K562 (cell line): ENCODE measurements around the gene TMEM245. TPM values are rescaled to one million over a fixed set of nuclear protein-coding genes. Genes with fewer than 3 reads are reported as not detected.

Experiments
- ATAC-seq: fragments of 200-7000 bp; cut with Tn5 transposase; 3 replicates; pipeline ENCODE4 v1.9.1; 2020; ENCODE audit warnings: moderate library complexity
- BruUV-seq: library from RNA; stranded (reverse); fragments of 400-500 nt; replicated peaks from 2 replicates; lab custom pipeline; 2021; lab: Mats Ljungman, UMichigan
- CTCF ChIA-PET: fragments of 300-600 bp; formaldehyde crosslinking; extraction: SDS; loops from one replicate; lab custom pipeline; 2021; ENCODE audit warnings: low intra/inter-chr PET ratio; lab: Yijun Ruan, JAX
- POLR2A ChIA-PET: fragments of 300-600, 350-650 bp; sonication (Branson Sonifier 250); formaldehyde crosslinking; extraction: SDS; loops from one replicate; lab custom pipeline; 2021; ENCODE audit warnings: antibody characterized with exemption, inconsistent platforms; lab: Yijun Ruan, JAX
- DNase-seq, 4 experiments: peaks; one replicate each; pipeline versions ENCODE4 v3.0.0 to v3.0.0-alpha.2; 2011 to 2018; ENCODE audit warnings: low spot score in 3 of 4, mixed read lengths in 3 of 4; ENCODE audit errors: extremely low read depth in 1 of 4
- FAIRE-seq: peaks from 2 replicates; lab custom pipeline; 2011; peaks lifted over from hg19 to GRCh38; lab: Jason Lieb, UNC
- H2AFZ ChIP-seq: 2 replicates; pipeline ENCODE4 v1.6.0; 2011; ENCODE audit warnings: low read depth, low read length, control low read depth, inconsistent platforms
- H3K27ac ChIP-seq: fragments of 200-600 bp; 3 replicates; pipeline ENCODE4 v1.8.0; 2011; ENCODE audit warnings: low read depth, mild to moderate bottlenecking, control low read depth, inconsistent platforms, low read length, moderate library complexity, mixed read lengths; ENCODE audit errors: extremely low read depth
- H3K27me3 ChIP-seq, 2 experiments: fragments of 300-600 bp in 1 of 2; 2 replicates in 1 of 2; 3 replicates in 1 of 2; pipeline versions ENCODE4 v1.6.0 to v1.8.0; 2011; ENCODE audit warnings: inconsistent platforms in 2 of 2, low read length in 2 of 2, mild to moderate bottlenecking in 1 of 2, mixed read lengths in 1 of 2, moderate library complexity in 1 of 2; ENCODE audit not compliant: control insufficient read depth in 2 of 2, insufficient read depth in 2 of 2
- H3K36me3 ChIP-seq: fragments of 300-600 bp; 3 replicates; pipeline ENCODE4 v1.8.0; 2011; ENCODE audit warnings: mild to moderate bottlenecking, low read length, inconsistent platforms; ENCODE audit not compliant: control insufficient read depth, insufficient read depth
- H3K4me1 ChIP-seq, 2 experiments: fragments of 200-600 bp in 1 of 2; replicated peaks in 1 of 2; 2 replicates in 1 of 2; 3 replicates in 1 of 2; pipeline versions ENCODE4 v1.5.1 to v1.8.0; 2011; ENCODE audit warnings: inconsistent platforms in 2 of 2, low read length in 2 of 2, mild to moderate bottlenecking in 1 of 2, mixed read lengths in 1 of 2, moderate library complexity in 1 of 2; ENCODE audit not compliant: control insufficient read depth in 2 of 2, insufficient read depth in 2 of 2
- H3K4me2 ChIP-seq: 2 replicates; pipeline ENCODE4 v1.6.1; 2011; ENCODE audit warnings: low read length, control low read depth, inconsistent platforms, mixed read lengths; ENCODE audit not compliant: insufficient read depth
- H3K4me3 ChIP-seq: fragments of 200-600 bp; sonication (generic), shearing (Covaris generic); 2 replicates; pipeline ENCODE4 v1.5.1; 2016; ENCODE audit warnings: control low read depth, inconsistent platforms
- H3K79me2 ChIP-seq: fragments of 200-600 bp; 3 replicates; pipeline ENCODE4 v1.8.0; 2011; ENCODE audit warnings: low read length, inconsistent platforms; ENCODE audit not compliant: control insufficient read depth, insufficient read depth
- H3K9ac ChIP-seq, 2 experiments: 2 replicates each; pipeline versions ENCODE4 v1.6.0 to v1.6.1; 2011; ENCODE audit warnings: low read depth in 2 of 2, low read length in 2 of 2, control low read depth in 1 of 2, inconsistent platforms in 1 of 2, mild to moderate bottlenecking in 1 of 2, mixed read lengths in 1 of 2; ENCODE audit not compliant: insufficient read depth in 1 of 2
- H3K9me1 ChIP-seq: one replicate; pipeline ENCODE4 v1.6.0; 2011; ENCODE audit warnings: inconsistent platforms, mild to moderate bottlenecking, low read length, moderate library complexity; ENCODE audit not compliant: control insufficient read depth, insufficient read depth
- H3K9me3 ChIP-seq: replicated peaks from 2 replicates; pipeline ENCODE4 v1.5.1; 2011; ENCODE audit warnings: low read depth, low read length, inconsistent platforms; ENCODE audit not compliant: control insufficient read depth, insufficient read depth
- H4K20me1 ChIP-seq: replicated peaks from 2 replicates; pipeline ENCODE4 v1.6.1; 2011; ENCODE audit warnings: low read length, inconsistent platforms, mixed read lengths; ENCODE audit not compliant: control insufficient read depth, insufficient read depth
- BRD4 ChIP-seq: fragments of 200-600 bp; sonication (generic); IDR thresholded peaks from 2 replicates; pipeline ENCODE4 v1.6.1; 2017; ENCODE audit warnings: inconsistent platforms
- CGGBP1 ChIP-seq: fragments of 250-450 bp; sonication (Bioruptor Pico); IDR thresholded peaks from 2 replicates; pipeline ENCODE4 v1.9.0; 2021; ENCODE audit warnings: mild to moderate bottlenecking
- EWSR1 ChIP-seq: fragments of 450-650 bp; IDR thresholded peaks from 2 replicates; pipeline ENCODE4 v1.6.1; 2018; ENCODE audit warnings: borderline replicate concordance, mild to moderate bottlenecking, low read depth, moderate library complexity; ENCODE audit not compliant: partially characterized antibody
- FOSL1 ChIP-seq: fragments of 200-800 bp; sonication (Bioruptor generic); conservative IDR thresholded peaks from 2 replicates; pipeline ENCODE4 v1.6.1; 2016; ENCODE audit warnings: missing genetic modification characterization, missing compliant biosample characterization
- FOXJ3 ChIP-seq: sonication (generic); formaldehyde crosslinking; IDR thresholded peaks from 2 replicates; pipeline ENCODE4 v1.4.0; 2020; ENCODE audit warnings: mild to moderate bottlenecking, missing genetic modification reagents
- KDM2B ChIP-seq: fragments of 250-450 bp; sonication (Bioruptor Pico); IDR thresholded peaks from 2 replicates; pipeline ENCODE4 v1.8.0; 2021; ENCODE audit warnings: mild to moderate bottlenecking, moderate library complexity
- MAFF ChIP-seq: IDR thresholded peaks from 2 replicates; pipeline ENCODE4 v1.6.1; 2012; ENCODE audit warnings: low read length, improper control_type of control experiment
- MCM3 ChIP-seq: fragments of 450-650 bp; IDR thresholded peaks from 2 replicates; pipeline ENCODE4 v1.6.1; 2016
- MLX ChIP-seq, 2 experiments: fragments of 450-650 bp in 1 of 2; sonication (generic) in 1 of 2; formaldehyde crosslinking; conservative IDR thresholded peaks; 2 replicates each; pipeline versions ENCODE4 v1.4.0 to v1.8.1; 2020 to 2022; ENCODE audit warnings: mild to moderate bottlenecking in 1 of 2, missing genetic modification reagents in 1 of 2
- RBM22 ChIP-seq: fragments of 200-400 bp; formaldehyde crosslinking; IDR thresholded peaks from 2 replicates; pipeline ENCODE4 v1.6.1; 2018; ENCODE audit warnings: low read length, low read depth; ENCODE audit not compliant: poor library complexity, severe bottlenecking
- TBP ChIP-seq: optimal IDR thresholded peaks from 2 replicates; pipeline ENCODE3; 2011; ENCODE audit warnings: low read depth, low read length, improper control_type of control experiment
- USF1 ChIP-seq: sonication (generic); formaldehyde crosslinking; IDR thresholded peaks from 2 replicates; pipeline ENCODE4 v1.9.0; 2022; ENCODE audit warnings: mild to moderate bottlenecking, missing genetic modification reagents
- WHSC1 ChIP-seq: IDR thresholded peaks from one replicate; pipeline ENCODE4 v1.6.1; 2012; ENCODE audit warnings: low read length, control low read depth, inconsistent platforms
- ZC3H4 ChIP-seq: sonication (generic); formaldehyde crosslinking; IDR thresholded peaks from 2 replicates; pipeline ENCODE4 v1.9.0; 2021; ENCODE audit warnings: missing genetic modification reagents, borderline replicate concordance
- ZNF511 ChIP-seq: sonication (generic); formaldehyde crosslinking; IDR thresholded peaks from 2 replicates; pipeline ENCODE4 v1.8.0; 2022; ENCODE audit warnings: mild to moderate bottlenecking, missing genetic modification reagents
- ZNF583 ChIP-seq: fragments of 250-450 bp; sonication (Bioruptor Pico); IDR thresholded peaks from 2 replicates; pipeline ENCODE4 v1.4.0; 2020
- ZNF764 ChIP-seq: fragments of 250-450 bp; sonication (Bioruptor Pico); IDR thresholded peaks from 2 replicates; pipeline ENCODE4 v1.4.0; 2020; ENCODE audit warnings: low read depth, mild to moderate bottlenecking, moderate library complexity
- WGBS: fragments of 100-300 bp; shearing (Covaris generic); methylation state at CpG from one replicate; pipeline ENCODE4 v1.1.6; 2016; ENCODE audit warnings: low coverage, mixed read lengths; ENCODE audit not compliant: insufficient coverage; ENCODE audit errors: missing lambda C conversion rate; 5-methylcytosine and 5-hydroxymethylcytosine counted together
- in situ Hi-C: fragments of 300-500 bp; cut with MboI; formaldehyde crosslinking; loops from 4 replicates; pipeline ENCODE4 v1.15.0; 2018; ENCODE audit warnings: inconsistent platforms, mixed read lengths
- intact Hi-C: fragments of 100-400 bp; cut with micrococcal nuclease; formaldehyde crosslinking; loops from 2 replicates; pipeline ENCODE4 v1.14.2; 2022
- polyA plus RNA-seq, 8 experiments: library from polyadenylated mRNA; depleted of rRNA in 4 of 8; stranded (reverse) in 5 of 8; unstranded in 3 of 8; fragments of >200 nt; fragmentation: Nextera tagmentation in 2 of 8; fragmentation: Illumina TruSeq in 1 of 8; extraction: Ambion mirVana in 2 of 8; extraction: Trizol in 1 of 8; gene quantifications; 2 replicates each; pipeline versions ENCODE4 v1.2.1 to v1.2.3, GENCODE V29; 2011 to 2014; ENCODE audit warnings: inconsistent platforms in 1 of 8, missing spikeins in 1 of 8
- total RNA-seq, 7 experiments: library from RNA; depleted of rRNA in 6 of 7; stranded (reverse); fragments of >200 nt in 6 of 7; fragmentation: Illumina TruSeq in 2 of 7; extraction: Trizol in 2 of 7; gene quantifications; 2 replicates each; pipeline versions ENCODE4 v1.2.1 to v1.2.3, GENCODE V29; 2011 to 2021; ENCODE audit warnings: low replicate concordance in 1 of 7

The TMEM245 gene
- total and polyA plus RNA-seq, 9 of the 15 experiments (the other 6 are each of a cell fraction or from before 2014, with no cell fraction given) = 8.5 to 43.2 (median 24.3) TPM

- no peak for DNase-seq
- no peaks in the 10 kb centered on the region for H3K9me1 ChIP-seq
- H4K20me1 ChIP-seq = peaks cover 22% of the 10 kb centered on the region; the same call in 1 of the 2 replicates
- ChIA-PET CTCF (no interaction called here), POLR2A (interaction anchor here (0.7 kb wide), 1 partner anchor 885 kb away, joined by 3 read pairs; no protein-coding TSS in a partner anchor)
- no peak for TF ChIP-seq ZNF764
- TF ChIP-seq CGGBP1 = no peak
- no peak for TF ChIP-seq BRD4
- TF ChIP-seq MLX (CRISPR knock-in tag; conservative IDR thresholded peaks at IDR 0.05) = no peak
- no peak for TF ChIP-seq ZNF511
- TF ChIP-seq KDM2B (CRISPR knock-in tag) = no peak
- no peak for TF ChIP-seq USF1 (CRISPR knock-in tag)
- TF ChIP-seq RBM22 = no peak
- TF ChIP-seq EWSR1 = no peak
- no peak for TF ChIP-seq WHSC1
- no peak for TF ChIP-seq TBP
- TF ChIP-seq MAFF = no peak
- TF ChIP-seq ZC3H4 (CRISPR knock-in tag) = no peak
- no peak for TF ChIP-seq FOSL1 (tag)
- no peak for TF ChIP-seq MCM3
- no peak for TF ChIP-seq FOXJ3 (CRISPR knock-in tag)
- TF ChIP-seq ZNF583 = no peak
- no peak overlapping the region for H3K4me3 ChIP-seq
- no peak for ATAC-seq
- H3K9ac ChIP-seq = peak overlapping the region in 1 of 2 experiments; percentile 27; a peak in 1 of 4 replicates
- H3K4me2 ChIP-seq = peak overlapping the region; percentile 25; the same call in 1 of the 2 replicates
- peaks cover 15 to 30% of the 10 kb centered on the region in 2 experiments; a peak in 4 of 5 replicates for H3K4me1 ChIP-seq
- intact Hi-C loops (no loop called here), in situ Hi-C loops (no loop called here)
- H3K9me3 ChIP-seq = no peaks in the 10 kb centered on the region
- H2AFZ ChIP-seq = no peak overlapping the region
- WGBS = 9% methylated on average over 3 of the region's 3 CpGs
- no peak for FAIRE-seq
- no peak overlapping the region; the same call in 2 of the 3 replicates for H3K27ac ChIP-seq
- peaks cover 98% of the 10 kb centered on the region for H3K79me2 ChIP-seq
- BruUV-seq = no TSS peak
- no peaks in the 10 kb centered on the region for H3K27me3 ChIP-seq
- H3K36me3 ChIP-seq = peaks cover 22% of the 10 kb centered on the region
These were observed 6.5 kb downstream of the TMEM245 start for GRCh38 chr9:109113254-109113653.
